ENCODE results near the gene MRPL14.
A peak's percentile ranks its signal among the peaks of the same experiment; 100 is the strongest.
"Not testable (repeated sequence)": the region's sequence is repeated elsewhere in the genome, so short reads cannot be mapped to it uniquely, and the experiment has no call there.

Gene MRPL14

GRCh38 chr6:44149369-44150012, 22.2 kb upstream of the MRPL14 start:
- no peak for DNase-seq (ENCODE audit: low read depth)

- DNase-seq (ENCODE audit: low read depth) = no peak
Observed at GRCh38 chr6:44148306-44148705, 21.1 kb upstream of the MRPL14 start.

GRCh38 chr6:44147256-44147655, 20.0 kb upstream of the MRPL14 start:
- DNase-seq (ENCODE audit: low read depth) = no peak

GRCh38 chr6:44146685-44147084, 19.4 kb upstream of the MRPL14 start:
- no peak for DNase-seq (ENCODE audit: low read depth)

GRCh38 chr6:44145839-44146238, 18.6 kb upstream of the MRPL14 start:
- DNase-seq (ENCODE audit: low read depth) = no peak

GRCh38 chr6:44144536-44144935, 17.3 kb upstream of the MRPL14 start:
- not testable (repeated sequence) for DNase-seq (ENCODE audit: low read depth)

GRCh38 chr6:44143731-44144130, 16.5 kb upstream of the MRPL14 start:
- no peak for DNase-seq (ENCODE audit: low read depth)

- no peak for DNase-seq (ENCODE audit: low read depth)
Observed at GRCh38 chr6:44142835-44143234, 15.6 kb upstream of the MRPL14 start.

- no peak for DNase-seq (ENCODE audit: low read depth)
Observed at GRCh38 chr6:44139351-44139743, 12.1 kb upstream of the MRPL14 start.

- no peak for DNase-seq (ENCODE audit: low read depth)
Observed at GRCh38 chr6:44138717-44139350, 11.6 kb upstream of the MRPL14 start.

- DNase-seq (ENCODE audit: low read depth) = no peak
Observed at GRCh38 chr6:44135875-44136274, 8.6 kb upstream of the MRPL14 start.

GRCh38 chr6:44135173-44135758, 8.0 kb upstream of the MRPL14 start:
- DNase-seq (ENCODE audit: low read depth) = no peak

- DNase-seq (ENCODE audit: low read depth) = no peak
Observed at GRCh38 chr6:44133981-44134711, 6.9 kb upstream of the MRPL14 start.

GRCh38 chr6:44133003-44133931, 6.0 kb upstream of the MRPL14 start:
- no peak for DNase-seq (ENCODE audit: low read depth)

- DNase-seq (ENCODE audit: low read depth) = no peak
Observed at GRCh38 chr6:44132476-44132875, 5.2 kb upstream of the MRPL14 start.

GRCh38 chr6:44131892-44132291, 4.6 kb upstream of the MRPL14 start:
- no peak for DNase-seq (ENCODE audit: low read depth)

- no peak for DNase-seq (ENCODE audit: low read depth)
Observed at GRCh38 chr6:44129841-44130322, 2.6 kb upstream of the MRPL14 start.

- no peak for DNase-seq (ENCODE audit: low read depth)
Observed at GRCh38 chr6:44128020-44128917, 1.0 kb upstream of the MRPL14 start.

- peak; percentile 64 for DNase-seq (ENCODE audit: low read depth)
Observed at GRCh38 chr6:44126320-44127149, 717 bp downstream of the MRPL14 start.

GRCh38 chr6:44123544-44123943, 3.7 kb downstream of the MRPL14 start:
- no peak for DNase-seq (ENCODE audit: low read depth)
